SJCRH30 (cell line): ENCODE measurements around the gene ABCD3. TPM values are rescaled to one million over a fixed set of nuclear protein-coding genes. Genes with fewer than 3 reads are reported as not detected.
"Not testable (repeated sequence)": the region's sequence is repeated elsewhere in the genome, so short reads cannot be mapped to it uniquely, and the experiment has no call there.

Source experiments
- DNase-seq, 2 experiments: peaks; one replicate each; pipeline ENCODE4 v3.0.0-alpha.2; 2015 to 2020
- H3K27ac ChIP-seq: fragments of 250-450 bp; sonication (Bioruptor Pico); 2 replicates; pipeline ENCODE4 v1.5.1; 2020; ENCODE audit warnings: mild to moderate bottlenecking, moderate library complexity
- H3K27me3 ChIP-seq: fragments of 250-450 bp; sonication (Bioruptor Pico); 2 replicates; pipeline ENCODE4 v1.5.1; 2020; ENCODE audit warnings: mild to moderate bottlenecking, moderate library complexity
- H3K36me3 ChIP-seq: fragments of 250-450 bp; sonication (Bioruptor Pico); 2 replicates; pipeline ENCODE4 v1.5.1; 2020; ENCODE audit warnings: mild to moderate bottlenecking, moderate library complexity
- H3K4me1 ChIP-seq: fragments of 250-450 bp; sonication (Bioruptor Pico); 2 replicates; pipeline ENCODE4 v1.5.1; 2020; ENCODE audit warnings: mild to moderate bottlenecking, moderate library complexity
- H3K4me3 ChIP-seq: fragments of 250-450 bp; sonication (Bioruptor Pico); 2 replicates; pipeline ENCODE4 v1.5.1; 2020; ENCODE audit warnings: mild to moderate bottlenecking, moderate library complexity
- H3K9me3 ChIP-seq: fragments of 250-450 bp; sonication (Bioruptor Pico); replicated peaks from 2 replicates; pipeline ENCODE4 v1.5.1; 2020; ENCODE audit warnings: mild to moderate bottlenecking, moderate library complexity
- total RNA-seq: library from RNA; depleted of rRNA; stranded (reverse); fragments of >200 nt; shearing (Covaris generic); gene quantifications from 2 replicates; pipeline ENCODE4 v1.2.3, GENCODE V29; 2014; rRNA removed

ABCD3 gene
- 52.0 and 53.4 TPM in 2 replicates for total RNA-seq

GRCh38 chr1:94417978-94418663 lies at the start of gene ABCD3:
Gene ABCD3 (plus strand): TSS chr1:94418389. CDS start chr1:94418479, 90 bp downstream.
- Histone ChIP-seq H3K9me3 (no peaks in the 10 kb centered on the region), H3K27ac (peak within 1 kb of the TSS; percentile 70), H3K27me3 (no peaks in the 10 kb centered on the region), H3K4me3 (peak within 1 kb of the TSS; percentile 89), H3K4me1 (peaks cover 6% of the 10 kb centered on the region; the same call in 1 of the 2 replicates), H3K36me3 (no peaks in the 10 kb centered on the region)
- peak; percentile 98 for DNase-seq

- H3K27ac ChIP-seq, H3K4me3 ChIP-seq, H3K9me3 ChIP-seq, H3K27me3 ChIP-seq, H3K4me1 ChIP-seq, H3K36me3 ChIP-seq, DNase-seq: not testable (repeated sequence)
Observed at GRCh38 chr1:94372771-94373170, 45.4 kb upstream of the ABCD3 start.

GRCh38 chr1:94373311-94373710 lies 44.9 kb upstream of the ABCD3 start:
- not testable (repeated sequence) for H3K36me3 ChIP-seq, H3K9me3 ChIP-seq, H3K27ac ChIP-seq, H3K4me3 ChIP-seq, H3K4me1 ChIP-seq, H3K27me3 ChIP-seq, DNase-seq

- not testable (repeated sequence) for H3K4me1 ChIP-seq, H3K36me3 ChIP-seq, H3K27me3 ChIP-seq, H3K9me3 ChIP-seq, H3K27ac ChIP-seq, DNase-seq, H3K4me3 ChIP-seq
Observed at GRCh38 chr1:94375666-94376065, 42.5 kb upstream of the ABCD3 start.

- not testable (repeated sequence) for H3K27ac ChIP-seq, DNase-seq, H3K36me3 ChIP-seq, H3K4me1 ChIP-seq, H3K27me3 ChIP-seq, H3K9me3 ChIP-seq, H3K4me3 ChIP-seq
Observed at GRCh38 chr1:94378493-94378892, 39.7 kb upstream of the ABCD3 start.

- Histone ChIP-seq H3K36me3 (no peaks in the 10 kb centered on the region), H3K4me1 (peaks cover 2% of the 10 kb centered on the region), H3K9me3 (no peaks in the 10 kb centered on the region), H3K27ac (no peak overlapping the region), H3K4me3 (no peak overlapping the region), H3K27me3 (no peaks in the 10 kb centered on the region)
- DNase-seq = no peak
Observed at GRCh38 chr1:94379615-94380014, 38.6 kb upstream of the ABCD3 start.

- H3K9me3 ChIP-seq = no peaks in the 10 kb centered on the region
- DNase-seq = no peak
- peaks cover 17% of the 10 kb centered on the region for H3K4me1 ChIP-seq
- H3K27me3 ChIP-seq = no peaks in the 10 kb centered on the region
- no peak overlapping the region for H3K27ac ChIP-seq
- no peaks in the 10 kb centered on the region for H3K36me3 ChIP-seq
- H3K4me3 ChIP-seq = no peak overlapping the region
Observed at GRCh38 chr1:94382201-94382600, 36.0 kb upstream of the ABCD3 start.

- no peaks in the 10 kb centered on the region for H3K36me3 ChIP-seq
- no peaks in the 10 kb centered on the region for H3K9me3 ChIP-seq
- no peak overlapping the region for H3K4me3 ChIP-seq
- no peak for DNase-seq
- H3K27me3 ChIP-seq = no peaks in the 10 kb centered on the region
- H3K4me1 ChIP-seq = peaks cover 17% of the 10 kb centered on the region
- H3K27ac ChIP-seq = no peak overlapping the region
Observed at GRCh38 chr1:94383966-94384408, 34.2 kb upstream of the ABCD3 start.

GRCh38 chr1:94384485-94385265 lies 33.5 kb upstream of the ABCD3 start:
- peak overlapping the region; percentile 16 for H3K4me3 ChIP-seq
- no peaks in the 10 kb centered on the region for H3K27me3 ChIP-seq
- H3K4me1 ChIP-seq = peaks cover 17% of the 10 kb centered on the region
- no peaks in the 10 kb centered on the region for H3K36me3 ChIP-seq
- peak overlapping the region; percentile 51 for H3K27ac ChIP-seq
- no peaks in the 10 kb centered on the region for H3K9me3 ChIP-seq
- DNase-seq = peak; percentile 14 to 53

- H3K36me3 ChIP-seq = no peaks in the 10 kb centered on the region
- H3K4me1 ChIP-seq = peaks cover 17% of the 10 kb centered on the region
- DNase-seq = peak; percentile 42 to 62
- H3K9me3 ChIP-seq = 0 out of 2 replicates have a peak, but pooled peaks cover under 1% of the 10 kb centered on the region
- H3K27me3 ChIP-seq = no peaks in the 10 kb centered on the region
- H3K27ac ChIP-seq = peak overlapping the region; percentile 51
- peak overlapping the region; percentile 16 for H3K4me3 ChIP-seq
Observed at GRCh38 chr1:94385308-94385929, 32.8 kb upstream of the ABCD3 start.

GRCh38 chr1:94389298-94389697 lies 28.9 kb upstream of the ABCD3 start:
- no peaks in the 10 kb centered on the region for H3K36me3 ChIP-seq
- no peak overlapping the region for H3K4me3 ChIP-seq
- 0 out of 2 replicates have a peak, but pooled peaks cover 3% of the 10 kb centered on the region for H3K9me3 ChIP-seq
- H3K4me1 ChIP-seq = peaks cover 17% of the 10 kb centered on the region
- H3K27me3 ChIP-seq = no peaks in the 10 kb centered on the region
- no peak overlapping the region for H3K27ac ChIP-seq
- DNase-seq = no peak

- H3K36me3 ChIP-seq = no peaks in the 10 kb centered on the region
- H3K27me3 ChIP-seq = no peaks in the 10 kb centered on the region
- no peak overlapping the region for H3K27ac ChIP-seq
- H3K4me3 ChIP-seq = no peak overlapping the region
- DNase-seq = no peak
- 0 out of 2 replicates have a peak, but pooled peaks cover 3% of the 10 kb centered on the region for H3K9me3 ChIP-seq
- no peaks in the 10 kb centered on the region for H3K4me1 ChIP-seq
Observed at GRCh38 chr1:94394247-94394646, 23.9 kb upstream of the ABCD3 start.

GRCh38 chr1:94395231-94395630 lies 23.0 kb upstream of the ABCD3 start:
- Histone ChIP-seq H3K4me3 (no peak overlapping the region), H3K27ac (no peak overlapping the region), H3K36me3 (no peaks in the 10 kb centered on the region), H3K4me1 (no peaks in the 10 kb centered on the region), H3K9me3 (0 out of 2 replicates have a peak, but pooled peaks cover 3% of the 10 kb centered on the region), H3K27me3 (no peaks in the 10 kb centered on the region)
- DNase-seq = no peak

- H3K27me3 ChIP-seq = no peaks in the 10 kb centered on the region
- H3K4me3 ChIP-seq = no peak overlapping the region
- H3K4me1 ChIP-seq = no peaks in the 10 kb centered on the region
- H3K36me3 ChIP-seq = no peaks in the 10 kb centered on the region
- H3K9me3 ChIP-seq = no peaks in the 10 kb centered on the region
- no peak overlapping the region for H3K27ac ChIP-seq
- DNase-seq = no peak
Observed at GRCh38 chr1:94395748-94396309, 22.4 kb upstream of the ABCD3 start.
